SK-N-SH treated with all-trans-retinoic acid at 6 μM for 48 hours (cell line): Measurements from ENCODE around the gene PIN1.

ENCODE experiments used
- ATAC-seq: fragments of 200-7000 bp; cut with Tn5 transposase; 3 replicates; pipeline ENCODE4 v1.9.1; 2020; ENCODE audit warnings: mild to moderate bottlenecking, moderate library complexity
- ARNTL ChIP-seq: fragments of 450-650 bp; formaldehyde crosslinking; IDR thresholded peaks from 2 replicates; pipeline ENCODE4 v1.5.0; 2020; ENCODE audit warnings: low read depth, mild to moderate bottlenecking, moderate library complexity, borderline replicate concordance
- CSDC2 ChIP-seq: fragments of 250-450 bp; sonication (Bioruptor Pico); IDR thresholded peaks from 2 replicates; pipeline ENCODE4 v1.5.0; 2020; ENCODE audit warnings: mild to moderate bottlenecking, moderate library complexity
- ESRRG ChIP-seq: fragments of 250-450 bp; sonication (Bioruptor Pico); IDR thresholded peaks from 2 replicates; pipeline ENCODE4 v1.6.1; 2021; ENCODE audit warnings: mild to moderate bottlenecking
- OSR1 ChIP-seq: fragments of 250-450 bp; sonication (Bioruptor Pico); IDR thresholded peaks from 2 replicates; pipeline ENCODE4 v1.8.0; 2022; ENCODE audit warnings: moderate library complexity, mild to moderate bottlenecking, inconsistent platforms
- PPARA ChIP-seq: fragments of 250-450 bp; sonication (Bioruptor Pico); IDR thresholded peaks from 2 replicates; pipeline ENCODE4 v1.5.0; 2020; ENCODE audit warnings: mild to moderate bottlenecking, borderline replicate concordance
- RARB ChIP-seq: fragments of 250-450 bp; sonication (Bioruptor Pico); IDR thresholded peaks from 2 replicates; pipeline ENCODE4 v1.8.0; 2021; ENCODE audit warnings: mild to moderate bottlenecking, moderate library complexity
- SNAI2 ChIP-seq: fragments of 250-450 bp; sonication (Bioruptor Pico); IDR thresholded peaks from 2 replicates; pipeline ENCODE4 v1.5.0; 2020; ENCODE audit warnings: mild to moderate bottlenecking, moderate library complexity
- TCF4 ChIP-seq: fragments of 250-450 bp; sonication (Bioruptor Pico); IDR thresholded peaks from 2 replicates; pipeline ENCODE4 v1.8.0; 2021; ENCODE audit warnings: mild to moderate bottlenecking, moderate library complexity, borderline replicate concordance
- TOX ChIP-seq: fragments of 250-450 bp; sonication (Bioruptor Pico); IDR thresholded peaks from 2 replicates; pipeline ENCODE4 v1.8.0; 2021; ENCODE audit warnings: mild to moderate bottlenecking, moderate library complexity, borderline replicate concordance
- ZC3H10 ChIP-seq: fragments of 250-450 bp; sonication (Bioruptor Pico); IDR thresholded peaks from 2 replicates; pipeline ENCODE4 v1.5.1; 2021; ENCODE audit warnings: mild to moderate bottlenecking, moderate library complexity
- ZFP3 ChIP-seq: fragments of 250-450 bp; sonication (Bioruptor Pico); IDR thresholded peaks from 2 replicates; pipeline ENCODE4 v1.5.0; 2020; ENCODE audit warnings: mild to moderate bottlenecking, moderate library complexity
- ZNF70 ChIP-seq: fragments of 450-650 bp; formaldehyde crosslinking; IDR thresholded peaks from 2 replicates; pipeline ENCODE4 v1.5.0; 2020; ENCODE audit warnings: mild to moderate bottlenecking, moderate library complexity
- ZNF8 ChIP-seq: fragments of 450-650 bp; formaldehyde crosslinking; IDR thresholded peaks from 2 replicates; pipeline ENCODE4 v1.5.0; 2020; ENCODE audit warnings: mild to moderate bottlenecking, moderate library complexity
- TF ChIP-seq, protein P1 (sequence below): fragments of 250-450 bp; sonication (Bioruptor Pico); IDR thresholded peaks from 2 replicates; pipeline ENCODE4 v1.8.0; 2021; ENCODE audit warnings: low read depth, mild to moderate bottlenecking, moderate library complexity, borderline replicate concordance
- TF ChIP-seq, protein P2 (sequence below): fragments of 250-450 bp; sonication (Bioruptor Pico); IDR thresholded peaks from 2 replicates; pipeline ENCODE4 v1.5.1; 2021; ENCODE audit warnings: mild to moderate bottlenecking, moderate library complexity
- TF ChIP-seq, protein P3 (sequence below): fragments of 250-450 bp; sonication (Bioruptor Pico); IDR thresholded peaks from 2 replicates; pipeline ENCODE4 v1.8.0; 2020; ENCODE audit warnings: mild to moderate bottlenecking, moderate library complexity, borderline replicate concordance
- TF ChIP-seq, protein P4 (sequence below): fragments of 250-450 bp; sonication (Bioruptor Pico); IDR thresholded peaks from 2 replicates; pipeline ENCODE4 v1.5.1; 2020; ENCODE audit warnings: low read depth, mild to moderate bottlenecking, moderate library complexity
- TF ChIP-seq, protein P5 (sequence below): fragments of 250-450 bp; sonication (Bioruptor Pico); IDR thresholded peaks from 2 replicates; pipeline ENCODE4 v1.5.0; 2020; ENCODE audit warnings: mild to moderate bottlenecking, moderate library complexity

Gene PIN1

DNA sequence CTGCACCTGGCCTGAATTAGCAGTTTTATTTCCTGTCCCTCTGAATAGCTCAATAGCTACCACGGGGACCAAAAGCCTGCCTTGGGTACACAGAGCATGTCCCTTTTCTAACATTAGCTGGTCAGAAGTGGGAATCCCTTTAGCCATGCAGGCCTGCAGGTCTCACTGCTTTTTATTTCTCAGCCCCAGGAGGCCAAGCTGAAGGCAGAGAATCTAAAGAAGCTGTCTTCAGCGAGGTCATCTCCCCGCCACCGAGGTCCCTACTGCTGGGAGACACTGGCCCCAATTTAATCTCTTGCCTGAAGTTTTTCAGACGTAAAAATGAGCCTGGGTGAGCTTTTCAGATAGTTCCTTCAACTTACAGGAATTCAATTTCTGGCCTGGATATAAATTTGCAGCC, 40.7 kb downstream of the PIN1 start:
- no peak for ATAC-seq
- TF ChIP-seq ZNF8 (CRISPR knock-in tag) (no peak), TOX (CRISPR knock-in tag) (no peak), RARB (no peak), ZNF70 (no peak), ZC3H10 (CRISPR knock-in tag) (no peak), TCF4 (CRISPR knock-in tag) (no peak), ZFP3 (CRISPR knock-in tag) (no peak), CSDC2 (no peak), ESRRG (CRISPR knock-in tag) (no peak), SNAI2 (CRISPR knock-in tag) (no peak), OSR1 (CRISPR knock-in tag) (no peak), ARNTL (CRISPR knock-in tag) (no peak), PPARA (CRISPR knock-in tag) (no peak)
- TF ChIP-seq, protein P1, sequence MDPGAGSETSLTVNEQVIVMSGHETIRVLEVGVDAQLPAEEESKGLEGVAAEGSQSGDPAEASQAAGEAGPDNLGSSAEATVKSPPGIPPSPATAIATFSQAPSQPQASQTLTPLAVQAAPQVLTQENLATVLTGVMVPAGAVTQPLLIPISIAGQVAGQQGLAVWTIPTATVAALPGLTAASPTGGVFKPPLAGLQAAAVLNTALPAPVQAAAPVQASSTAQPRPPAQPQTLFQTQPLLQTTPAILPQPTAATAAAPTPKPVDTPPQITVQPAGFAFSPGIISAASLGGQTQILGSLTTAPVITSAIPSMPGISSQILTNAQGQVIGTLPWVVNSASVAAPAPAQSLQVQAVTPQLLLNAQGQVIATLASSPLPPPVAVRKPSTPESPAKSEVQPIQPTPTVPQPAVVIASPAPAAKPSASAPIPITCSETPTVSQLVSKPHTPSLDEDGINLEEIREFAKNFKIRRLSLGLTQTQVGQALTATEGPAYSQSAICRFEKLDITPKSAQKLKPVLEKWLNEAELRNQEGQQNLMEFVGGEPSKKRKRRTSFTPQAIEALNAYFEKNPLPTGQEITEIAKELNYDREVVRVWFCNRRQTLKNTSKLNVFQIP (CRISPR knock-in tag), result no peak
- TF ChIP-seq, protein P2, sequence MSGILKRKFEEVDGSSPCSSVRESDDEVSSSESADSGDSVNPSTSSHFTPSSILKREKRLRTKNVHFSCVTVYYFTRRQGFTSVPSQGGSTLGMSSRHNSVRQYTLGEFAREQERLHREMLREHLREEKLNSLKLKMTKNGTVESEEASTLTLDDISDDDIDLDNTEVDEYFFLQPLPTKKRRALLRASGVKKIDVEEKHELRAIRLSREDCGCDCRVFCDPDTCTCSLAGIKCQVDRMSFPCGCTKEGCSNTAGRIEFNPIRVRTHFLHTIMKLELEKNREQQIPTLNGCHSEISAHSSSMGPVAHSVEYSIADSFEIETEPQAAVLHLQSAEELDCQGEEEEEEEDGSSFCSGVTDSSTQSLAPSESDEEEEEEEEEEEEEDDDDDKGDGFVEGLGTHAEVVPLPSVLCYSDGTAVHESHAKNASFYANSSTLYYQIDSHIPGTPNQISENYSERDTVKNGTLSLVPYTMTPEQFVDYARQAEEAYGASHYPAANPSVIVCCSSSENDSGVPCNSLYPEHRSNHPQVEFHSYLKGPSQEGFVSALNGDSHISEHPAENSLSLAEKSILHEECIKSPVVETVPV (CRISPR knock-in tag), result no peak
- TF ChIP-seq, protein P3, sequence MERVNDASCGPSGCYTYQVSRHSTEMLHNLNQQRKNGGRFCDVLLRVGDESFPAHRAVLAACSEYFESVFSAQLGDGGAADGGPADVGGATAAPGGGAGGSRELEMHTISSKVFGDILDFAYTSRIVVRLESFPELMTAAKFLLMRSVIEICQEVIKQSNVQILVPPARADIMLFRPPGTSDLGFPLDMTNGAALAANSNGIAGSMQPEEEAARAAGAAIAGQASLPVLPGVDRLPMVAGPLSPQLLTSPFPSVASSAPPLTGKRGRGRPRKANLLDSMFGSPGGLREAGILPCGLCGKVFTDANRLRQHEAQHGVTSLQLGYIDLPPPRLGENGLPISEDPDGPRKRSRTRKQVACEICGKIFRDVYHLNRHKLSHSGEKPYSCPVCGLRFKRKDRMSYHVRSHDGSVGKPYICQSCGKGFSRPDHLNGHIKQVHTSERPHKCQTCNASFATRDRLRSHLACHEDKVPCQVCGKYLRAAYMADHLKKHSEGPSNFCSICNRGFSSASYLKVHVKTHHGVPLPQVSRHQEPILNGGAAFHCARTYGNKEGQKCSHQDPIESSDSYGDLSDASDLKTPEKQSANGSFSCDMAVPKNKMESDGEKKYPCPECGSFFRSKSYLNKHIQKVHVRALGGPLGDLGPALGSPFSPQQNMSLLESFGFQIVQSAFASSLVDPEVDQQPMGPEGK (CRISPR knock-in tag), result no peak
- TF ChIP-seq, protein P4, sequence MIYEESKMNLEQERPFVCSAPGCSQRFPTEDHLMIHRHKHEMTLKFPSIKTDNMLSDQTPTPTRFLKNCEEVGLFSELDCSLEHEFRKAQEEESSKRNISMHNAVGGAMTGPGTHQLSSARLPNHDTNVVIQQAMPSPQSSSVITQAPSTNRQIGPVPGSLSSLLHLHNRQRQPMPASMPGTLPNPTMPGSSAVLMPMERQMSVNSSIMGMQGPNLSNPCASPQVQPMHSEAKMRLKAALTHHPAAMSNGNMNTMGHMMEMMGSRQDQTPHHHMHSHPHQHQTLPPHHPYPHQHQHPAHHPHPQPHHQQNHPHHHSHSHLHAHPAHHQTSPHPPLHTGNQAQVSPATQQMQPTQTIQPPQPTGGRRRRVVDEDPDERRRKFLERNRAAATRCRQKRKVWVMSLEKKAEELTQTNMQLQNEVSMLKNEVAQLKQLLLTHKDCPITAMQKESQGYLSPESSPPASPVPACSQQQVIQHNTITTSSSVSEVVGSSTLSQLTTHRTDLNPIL (CRISPR knock-in tag), result no peak
- TF ChIP-seq, protein P5, sequence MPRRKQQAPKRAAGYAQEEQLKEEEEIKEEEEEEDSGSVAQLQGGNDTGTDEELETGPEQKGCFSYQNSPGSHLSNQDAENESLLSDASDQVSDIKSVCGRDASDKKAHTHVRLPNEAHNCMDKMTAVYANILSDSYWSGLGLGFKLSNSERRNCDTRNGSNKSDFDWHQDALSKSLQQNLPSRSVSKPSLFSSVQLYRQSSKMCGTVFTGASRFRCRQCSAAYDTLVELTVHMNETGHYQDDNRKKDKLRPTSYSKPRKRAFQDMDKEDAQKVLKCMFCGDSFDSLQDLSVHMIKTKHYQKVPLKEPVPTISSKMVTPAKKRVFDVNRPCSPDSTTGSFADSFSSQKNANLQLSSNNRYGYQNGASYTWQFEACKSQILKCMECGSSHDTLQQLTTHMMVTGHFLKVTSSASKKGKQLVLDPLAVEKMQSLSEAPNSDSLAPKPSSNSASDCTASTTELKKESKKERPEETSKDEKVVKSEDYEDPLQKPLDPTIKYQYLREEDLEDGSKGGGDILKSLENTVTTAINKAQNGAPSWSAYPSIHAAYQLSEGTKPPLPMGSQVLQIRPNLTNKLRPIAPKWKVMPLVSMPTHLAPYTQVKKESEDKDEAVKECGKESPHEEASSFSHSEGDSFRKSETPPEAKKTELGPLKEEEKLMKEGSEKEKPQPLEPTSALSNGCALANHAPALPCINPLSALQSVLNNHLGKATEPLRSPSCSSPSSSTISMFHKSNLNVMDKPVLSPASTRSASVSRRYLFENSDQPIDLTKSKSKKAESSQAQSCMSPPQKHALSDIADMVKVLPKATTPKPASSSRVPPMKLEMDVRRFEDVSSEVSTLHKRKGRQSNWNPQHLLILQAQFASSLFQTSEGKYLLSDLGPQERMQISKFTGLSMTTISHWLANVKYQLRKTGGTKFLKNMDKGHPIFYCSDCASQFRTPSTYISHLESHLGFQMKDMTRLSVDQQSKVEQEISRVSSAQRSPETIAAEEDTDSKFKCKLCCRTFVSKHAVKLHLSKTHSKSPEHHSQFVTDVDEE (CRISPR knock-in tag), result no peak
- TF ChIP-seq, all 23 proteins: peak for 0

DNA sequence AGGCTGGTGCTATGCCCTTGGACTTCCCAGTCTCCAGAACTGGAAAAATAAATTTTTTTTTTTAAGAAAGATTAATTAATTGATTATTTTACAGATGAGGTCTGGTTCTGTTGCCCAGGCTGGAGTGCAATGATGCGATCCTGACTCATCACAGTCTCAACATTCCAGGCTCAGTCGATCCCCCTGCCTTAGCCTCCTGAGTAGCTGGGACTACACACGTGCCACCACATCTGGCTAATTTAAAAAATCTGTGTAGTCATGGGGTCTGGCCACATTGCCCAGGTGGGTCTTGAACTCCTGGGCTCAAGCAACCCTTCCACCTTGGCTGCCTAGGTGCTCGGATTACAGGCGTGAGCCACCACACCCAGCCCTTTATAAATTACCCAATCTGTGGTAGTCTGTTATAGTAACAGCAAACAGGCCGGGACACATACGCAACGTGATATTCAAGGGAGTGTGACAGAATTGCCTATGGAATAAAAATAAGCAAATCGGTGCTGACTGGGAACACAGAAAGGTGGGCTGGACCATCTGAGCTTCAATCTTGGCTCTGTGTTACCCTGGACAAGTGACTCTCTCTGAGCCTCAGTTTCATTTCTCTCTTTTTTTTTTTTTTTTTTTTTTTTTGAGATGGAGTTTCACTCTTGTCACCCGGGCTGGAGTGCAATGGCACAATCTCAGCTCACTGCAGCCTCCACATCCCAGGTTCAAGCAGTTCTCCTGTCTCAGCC, 42.8 kb downstream of the PIN1 start:
- no peak for ATAC-seq
- TF ChIP-seq PPARA (CRISPR knock-in tag) (no peak), ZFP3 (CRISPR knock-in tag) (no peak)
- TF ChIP-seq, protein P1 (CRISPR knock-in tag), result no peak
